Coronary artery (tissue), 2 donors: ENCODE measurements around the gene MBD5.

ENCODE experiments used
- DNase-seq: peaks from one replicate; pipeline ENCODE4 v3.0.0-alpha.2; 2017; ENCODE audit warnings: low spot score
- H3K27ac ChIP-seq, 2 donors: fragments of 200-600 bp; sonication (generic); one replicate each; pipeline ENCODE4 v1.5.1; 2016 to 2019
- H3K4me3 ChIP-seq: fragments of 200-600 bp; sonication (generic); 2 replicates; pipeline ENCODE4 v1.5.1; 2016; ENCODE audit warnings: mild to moderate bottlenecking, moderate library complexity
- TF ChIP-seq, protein P1 (sequence below): fragments of 200-600 bp; sonication (generic); IDR thresholded peaks from one replicate; pipeline ENCODE4 v1.5.1; 2019; ENCODE audit warnings: antibody characterized with exemption

Gene MBD5

DNA sequence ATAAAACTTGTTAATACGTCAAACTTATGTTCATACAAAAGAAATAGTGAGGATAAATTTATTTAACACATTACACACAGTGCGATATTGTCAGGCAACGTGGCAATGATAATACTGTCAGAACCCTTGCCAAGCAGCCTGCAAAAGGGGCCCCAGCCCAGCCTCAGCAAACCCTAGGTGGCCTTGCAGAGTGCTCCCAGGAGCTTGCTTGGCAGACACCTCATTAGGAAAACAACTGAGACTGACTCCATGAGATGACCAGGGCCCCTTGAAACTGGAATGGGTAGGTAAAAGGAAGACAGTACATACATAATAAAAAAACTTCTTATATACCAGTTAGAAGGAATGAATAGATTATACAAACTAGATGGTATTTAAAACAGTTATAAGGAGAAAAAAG lies 487.1 kb downstream of the MBD5 start:
- Histone ChIP-seq H3K4me3 (no peak overlapping the region), H3K27ac (no peak overlapping the region)
- TF ChIP-seq, protein P1, sequence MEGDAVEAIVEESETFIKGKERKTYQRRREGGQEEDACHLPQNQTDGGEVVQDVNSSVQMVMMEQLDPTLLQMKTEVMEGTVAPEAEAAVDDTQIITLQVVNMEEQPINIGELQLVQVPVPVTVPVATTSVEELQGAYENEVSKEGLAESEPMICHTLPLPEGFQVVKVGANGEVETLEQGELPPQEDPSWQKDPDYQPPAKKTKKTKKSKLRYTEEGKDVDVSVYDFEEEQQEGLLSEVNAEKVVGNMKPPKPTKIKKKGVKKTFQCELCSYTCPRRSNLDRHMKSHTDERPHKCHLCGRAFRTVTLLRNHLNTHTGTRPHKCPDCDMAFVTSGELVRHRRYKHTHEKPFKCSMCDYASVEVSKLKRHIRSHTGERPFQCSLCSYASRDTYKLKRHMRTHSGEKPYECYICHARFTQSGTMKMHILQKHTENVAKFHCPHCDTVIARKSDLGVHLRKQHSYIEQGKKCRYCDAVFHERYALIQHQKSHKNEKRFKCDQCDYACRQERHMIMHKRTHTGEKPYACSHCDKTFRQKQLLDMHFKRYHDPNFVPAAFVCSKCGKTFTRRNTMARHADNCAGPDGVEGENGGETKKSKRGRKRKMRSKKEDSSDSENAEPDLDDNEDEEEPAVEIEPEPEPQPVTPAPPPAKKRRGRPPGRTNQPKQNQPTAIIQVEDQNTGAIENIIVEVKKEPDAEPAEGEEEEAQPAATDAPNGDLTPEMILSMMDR, result no peak
- no peak for DNase-seq

DNA sequence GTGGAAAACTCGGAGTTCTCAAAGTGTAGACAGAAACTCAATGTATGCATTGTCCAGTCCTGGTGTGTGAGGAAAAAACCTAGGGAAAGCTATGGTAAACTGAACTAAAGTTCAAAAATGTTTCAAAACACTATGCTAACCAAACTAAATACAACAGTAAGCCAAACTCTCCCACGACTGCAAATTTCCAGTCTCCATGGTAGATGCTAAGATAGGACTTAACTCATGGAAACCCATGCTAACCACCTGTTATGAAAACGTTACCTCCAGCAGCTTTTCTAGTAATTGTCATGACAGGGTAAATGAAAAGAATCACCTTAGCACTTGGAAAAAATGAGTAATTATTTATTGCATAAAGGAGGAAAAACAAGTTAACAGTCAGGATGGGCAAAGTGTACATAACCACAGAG lies 488.0 kb downstream of the MBD5 start:
- Histone ChIP-seq H3K27ac (peak overlapping the region in 1 of 2 donors; percentile 3), H3K4me3 (peak overlapping the region; percentile 65)
- DNase-seq, result no peak
- TF ChIP-seq, protein P1, result no peak

DNA sequence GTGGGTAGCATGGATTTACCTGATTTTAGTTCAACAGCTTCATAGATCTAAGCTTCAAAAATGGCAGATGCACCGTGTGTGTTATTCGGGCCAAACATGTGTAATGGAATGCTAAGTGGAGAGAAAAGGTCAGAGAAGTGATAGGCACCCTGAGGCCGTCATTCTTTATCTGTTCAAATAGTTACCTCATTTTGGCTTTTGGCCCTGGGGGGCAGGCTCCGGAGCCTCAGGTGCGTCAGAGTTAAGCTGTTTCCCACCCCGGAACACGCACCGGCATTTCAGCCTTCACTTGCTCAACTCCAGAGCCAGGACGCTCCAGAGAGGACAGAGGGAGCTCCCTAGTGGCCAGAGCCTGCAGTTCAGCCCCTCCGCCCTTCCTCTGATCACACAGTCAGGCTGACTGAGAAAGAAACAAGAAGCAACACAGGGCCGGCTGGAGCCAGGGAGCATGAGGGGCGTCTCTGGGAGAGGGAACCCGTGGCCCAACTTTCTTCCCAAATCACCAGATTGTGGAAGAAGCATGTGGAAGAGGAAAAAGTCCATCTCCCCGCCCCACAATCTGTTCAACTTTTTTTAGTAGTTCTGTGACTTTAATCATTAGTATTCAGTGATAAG lies 488.5 kb downstream of the MBD5 start:
- peak overlapping the region; percentile 65 for H3K4me3 ChIP-seq
- DNase-seq, result peak; percentile 90
- TF ChIP-seq, protein P1, result peak; percentile 90
- H3K27ac ChIP-seq, result peak overlapping the region in 1 of 2 donors; percentile 3

DNA sequence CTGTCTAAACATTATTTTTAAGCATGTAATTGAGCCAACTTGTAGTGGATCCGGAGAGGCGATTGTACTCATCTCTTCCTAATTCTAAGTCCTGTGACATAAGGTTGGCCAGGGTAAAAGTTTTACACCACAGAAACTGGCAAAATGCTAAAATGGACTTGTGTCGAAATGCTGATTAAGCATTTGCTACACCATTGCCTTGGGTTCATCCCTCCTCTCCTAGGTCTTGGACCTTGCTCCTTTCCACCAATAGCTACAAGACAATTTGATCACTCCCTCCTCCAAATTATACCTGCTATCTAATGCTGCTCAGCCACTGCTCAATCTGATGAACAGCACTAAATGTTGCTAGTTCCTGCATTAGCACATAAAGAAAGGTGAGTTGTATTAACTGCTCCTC lies 491.0 kb downstream of the MBD5 start:
- no peak overlapping the region for H3K27ac ChIP-seq
- TF ChIP-seq, protein P1, result no peak
- DNase-seq, result no peak
- H3K4me3 ChIP-seq, result no peak overlapping the region

DNA sequence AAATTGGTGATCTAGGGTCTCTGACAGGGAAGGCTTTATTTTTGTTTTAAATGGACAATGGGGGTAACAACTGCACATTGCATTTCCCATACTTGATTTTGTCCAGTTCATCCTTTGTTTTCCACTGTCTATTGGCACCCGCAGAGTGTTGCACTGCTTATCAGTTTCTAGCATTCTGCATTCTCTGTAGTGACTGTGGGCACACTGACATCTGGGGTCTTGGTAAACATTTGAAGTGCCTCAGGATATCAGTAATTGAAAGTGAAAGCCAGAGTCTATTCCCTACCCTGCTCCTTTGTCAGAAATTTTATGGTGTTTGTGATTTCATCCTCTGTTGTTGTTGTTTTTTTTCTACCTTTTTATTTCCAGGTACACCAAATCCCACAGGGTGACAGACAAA lies 491.6 kb downstream of the MBD5 start:
- H3K27ac ChIP-seq, result no peak overlapping the region
- TF ChIP-seq, protein P1, result no peak
- DNase-seq, result no peak
- H3K4me3 ChIP-seq, result no peak overlapping the region

DNA sequence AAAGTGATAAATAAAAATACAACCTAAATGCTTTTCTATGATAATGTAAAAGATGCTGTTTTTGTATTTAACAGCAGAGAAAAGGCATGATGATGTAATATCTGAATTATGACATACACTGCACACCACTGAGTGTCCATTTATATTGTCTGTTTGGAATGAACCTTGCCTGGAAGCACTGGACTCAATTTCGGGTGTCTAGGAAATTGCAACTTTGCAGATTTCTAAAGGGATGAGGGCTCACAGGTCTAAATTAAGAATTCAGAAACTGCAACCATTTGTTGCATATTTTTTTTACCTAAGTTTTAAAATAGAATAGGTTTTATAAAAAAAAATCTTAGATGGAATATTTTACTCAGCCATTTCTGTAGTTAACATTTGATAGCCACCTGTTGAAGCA lies 492.5 kb downstream of the MBD5 start:
- TF ChIP-seq, protein P1, result no peak
- no peak for DNase-seq
- Histone ChIP-seq H3K27ac (no peak overlapping the region), H3K4me3 (no peak overlapping the region)

DNA sequence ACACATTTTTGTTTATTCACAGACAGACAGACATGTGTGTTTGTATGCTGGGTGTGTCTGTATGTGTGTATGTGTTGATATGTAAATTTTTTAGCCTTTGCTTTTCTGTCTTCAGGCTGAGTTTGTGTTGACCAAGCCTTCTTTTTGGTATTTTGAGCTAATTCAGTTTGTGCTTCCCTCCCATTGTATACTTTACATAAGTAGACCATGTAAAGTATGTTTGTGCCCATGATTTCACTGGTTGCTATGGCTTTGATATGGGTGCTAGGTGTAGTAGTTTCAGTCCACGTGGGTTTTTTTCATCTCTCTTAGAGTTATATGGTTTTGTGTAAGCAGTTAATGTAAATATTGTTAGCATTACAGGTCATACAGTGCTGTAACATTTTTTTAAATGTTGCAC lies 494.2 kb downstream of the MBD5 start:
- TF ChIP-seq, protein P1, result no peak
- no peak overlapping the region for H3K27ac ChIP-seq

More for the DNA sequence above, 494.2 kb downstream of the MBD5 start:
- no peak overlapping the region for H3K4me3 ChIP-seq
- no peak for DNase-seq
